Measurements from ENCODE around the gene CAMTA1.

CAMTA1 gene

DNA sequence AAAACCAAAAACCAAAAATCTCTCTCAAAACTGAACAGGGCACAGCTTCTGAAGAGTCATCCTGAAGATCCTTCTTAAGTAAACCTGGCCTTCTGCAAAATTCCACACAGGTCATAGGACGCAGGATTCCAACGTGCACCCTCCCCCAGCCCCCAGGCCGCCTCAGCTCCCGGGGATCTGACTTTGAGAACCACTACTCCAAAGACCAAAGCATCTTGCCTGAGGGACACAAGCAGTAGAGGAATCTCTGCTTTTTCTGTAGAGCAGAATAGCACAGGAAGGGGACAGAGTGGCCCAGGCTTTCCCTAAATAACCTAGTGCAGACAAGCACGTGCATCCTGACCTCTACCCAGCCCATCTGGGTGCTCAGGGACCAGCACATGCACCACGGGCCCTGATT, 881.0 kb downstream of the CAMTA1 start:
- Histone ChIP-seq H3K4me1 (ENCODE audit: insufficient read depth, low read length) (peaks cover 16% of the 10 kb centered on the region), H3K9me3 (ENCODE audit: low read length) (no peaks in the 10 kb centered on the region), H3K36me3 (ENCODE audit: insufficient read depth, low read length) (no peaks in the 10 kb centered on the region), H3K27me3 (ENCODE audit: control insufficient read depth in 1 of 2, insufficient read depth in 2 of 2, low read length in 2 of 2) (peaks cover 0 to 14% of the 10 kb centered on the region in 2 donors), H3K27ac (ENCODE audit: low read depth, low read length) (no peak overlapping the region), H3K4me3 (ENCODE audit: low read depth in 1 of 2, low read length in 2 of 2) (no peak overlapping the region), H3K9ac (ENCODE audit: low read length) (no peak overlapping the region)

DNA sequence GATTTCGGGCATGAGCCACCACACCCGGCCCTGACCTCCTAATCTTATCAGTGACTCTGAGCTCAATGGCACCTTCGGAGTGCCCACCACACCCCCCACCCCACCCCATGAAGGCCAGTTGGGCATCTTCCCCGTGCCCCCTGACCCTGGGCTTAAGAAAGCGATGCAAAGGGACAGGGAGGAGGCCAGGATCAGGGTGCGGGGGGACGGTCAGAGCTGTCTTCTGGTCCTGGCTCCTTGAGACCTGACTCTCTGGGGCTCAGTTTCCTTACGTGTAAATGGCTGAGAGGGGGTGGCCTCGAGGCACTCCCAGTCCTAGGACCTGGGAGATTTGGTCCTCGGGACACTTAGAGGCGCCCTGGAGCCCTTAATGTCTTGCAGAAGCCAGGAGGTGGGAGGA, 881.9 kb downstream of the CAMTA1 start:
- Histone ChIP-seq H3K27me3 (ENCODE audit: control insufficient read depth in 1 of 2, insufficient read depth in 2 of 2, low read length in 2 of 2) (peaks cover 0 to 14% of the 10 kb centered on the region in 2 donors), H3K4me3 (ENCODE audit: low read depth in 1 of 2, low read length in 2 of 2) (no peak overlapping the region), H3K9me3 (ENCODE audit: low read length) (no peaks in the 10 kb centered on the region), H3K27ac (ENCODE audit: low read depth, low read length) (no peak overlapping the region), H3K36me3 (ENCODE audit: insufficient read depth, low read length) (no peaks in the 10 kb centered on the region), H3K9ac (ENCODE audit: low read length) (no peak overlapping the region), H3K4me1 (ENCODE audit: insufficient read depth, low read length) (peaks cover 16% of the 10 kb centered on the region)

DNA sequence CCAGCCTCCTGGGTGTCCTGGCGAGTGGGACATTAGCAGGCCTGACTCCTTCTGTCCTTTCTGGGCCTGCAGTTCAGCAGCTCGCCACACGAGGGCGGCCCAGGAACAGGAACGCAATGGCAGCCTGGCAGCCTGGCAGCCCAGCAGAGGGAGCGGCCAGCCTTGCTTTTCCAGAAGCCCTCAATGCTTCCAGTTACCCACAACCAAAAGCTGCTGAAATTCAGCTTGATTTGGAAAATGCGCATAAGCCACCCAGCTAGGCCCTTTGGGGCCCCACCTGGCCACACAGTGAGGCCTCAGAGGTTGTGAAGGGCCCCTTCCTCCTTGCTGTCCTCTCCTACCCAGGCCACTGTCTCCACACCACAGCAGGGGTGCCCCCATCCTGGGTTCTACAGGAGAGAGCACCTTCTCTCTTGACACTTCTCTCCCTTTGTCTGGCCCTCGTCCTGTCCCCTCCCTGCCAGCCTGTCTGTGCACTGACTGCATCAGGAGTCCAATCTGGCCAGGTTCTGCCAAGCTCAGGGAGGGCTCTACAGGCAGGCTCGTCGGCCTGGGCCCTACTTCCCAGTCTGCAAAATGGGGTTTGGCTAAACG, 882.5 kb downstream of the CAMTA1 start:
- H3K27ac ChIP-seq (ENCODE audit: low read depth, low read length): no peak overlapping the region
- no peak overlapping the region for H3K4me3 ChIP-seq (ENCODE audit: low read depth in 1 of 2, low read length in 2 of 2)
- peaks cover 16% of the 10 kb centered on the region for H3K4me1 ChIP-seq (ENCODE audit: insufficient read depth, low read length)
- no peaks in the 10 kb centered on the region for H3K36me3 ChIP-seq (ENCODE audit: insufficient read depth, low read length)
- H3K27me3 ChIP-seq (ENCODE audit: control insufficient read depth in 1 of 2, insufficient read depth in 2 of 2, low read length in 2 of 2): peaks cover 0 to 14% of the 10 kb centered on the region in 2 donors
- no peak overlapping the region for H3K9ac ChIP-seq (ENCODE audit: low read length)
- H3K9me3 ChIP-seq (ENCODE audit: low read length): no peaks in the 10 kb centered on the region

DNA sequence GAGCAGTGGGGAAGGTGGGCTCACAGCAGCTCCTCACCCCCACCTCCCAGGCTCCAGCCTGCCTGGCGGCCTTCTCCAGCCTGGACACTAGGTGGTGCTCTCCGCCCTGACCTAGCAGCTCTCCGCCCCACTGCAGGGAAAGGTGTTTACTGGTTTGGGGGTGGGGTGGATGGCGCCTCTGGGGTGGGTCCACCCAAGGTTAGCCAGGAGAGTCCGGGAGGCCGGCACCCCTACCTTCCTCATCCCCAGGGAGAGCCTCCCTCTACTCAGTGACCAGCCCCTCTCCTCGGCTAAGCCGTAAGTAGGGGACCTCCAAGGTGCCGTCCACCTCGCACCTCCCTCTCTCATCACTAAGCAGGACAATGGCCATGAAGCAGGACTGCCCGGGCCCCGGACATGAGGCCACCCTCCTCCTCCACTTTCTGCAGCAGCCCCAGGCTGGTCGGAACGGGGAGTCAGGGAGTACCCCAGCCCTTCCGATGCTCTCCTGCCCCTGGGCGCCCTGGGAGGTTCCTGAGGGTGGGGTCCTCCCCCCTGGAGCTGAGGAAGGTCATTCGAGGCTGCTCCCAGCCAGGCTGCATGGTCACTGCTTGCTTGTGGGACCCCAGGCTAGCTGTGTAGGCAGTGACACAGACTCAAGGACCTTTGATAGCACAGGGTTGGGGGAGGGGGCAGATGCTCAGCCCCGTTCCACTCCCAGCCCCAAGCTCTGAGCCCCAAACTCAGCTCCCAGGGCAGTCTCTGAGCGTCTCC, 884.5 kb downstream of the CAMTA1 start:
- no peaks in the 10 kb centered on the region for H3K9me3 ChIP-seq (ENCODE audit: low read length)
- H3K36me3 ChIP-seq (ENCODE audit: insufficient read depth, low read length): no peaks in the 10 kb centered on the region
- peaks cover 0 to 14% of the 10 kb centered on the region in 2 donors for H3K27me3 ChIP-seq (ENCODE audit: control insufficient read depth in 1 of 2, insufficient read depth in 2 of 2, low read length in 2 of 2)
- no peak overlapping the region for H3K9ac ChIP-seq (ENCODE audit: low read length)
- H3K4me1 ChIP-seq (ENCODE audit: insufficient read depth, low read length): peaks cover 16% of the 10 kb centered on the region
- H3K4me3 ChIP-seq (ENCODE audit: low read depth in 1 of 2, low read length in 2 of 2): no peak overlapping the region
- H3K27ac ChIP-seq (ENCODE audit: low read depth, low read length): no peak overlapping the region

DNA sequence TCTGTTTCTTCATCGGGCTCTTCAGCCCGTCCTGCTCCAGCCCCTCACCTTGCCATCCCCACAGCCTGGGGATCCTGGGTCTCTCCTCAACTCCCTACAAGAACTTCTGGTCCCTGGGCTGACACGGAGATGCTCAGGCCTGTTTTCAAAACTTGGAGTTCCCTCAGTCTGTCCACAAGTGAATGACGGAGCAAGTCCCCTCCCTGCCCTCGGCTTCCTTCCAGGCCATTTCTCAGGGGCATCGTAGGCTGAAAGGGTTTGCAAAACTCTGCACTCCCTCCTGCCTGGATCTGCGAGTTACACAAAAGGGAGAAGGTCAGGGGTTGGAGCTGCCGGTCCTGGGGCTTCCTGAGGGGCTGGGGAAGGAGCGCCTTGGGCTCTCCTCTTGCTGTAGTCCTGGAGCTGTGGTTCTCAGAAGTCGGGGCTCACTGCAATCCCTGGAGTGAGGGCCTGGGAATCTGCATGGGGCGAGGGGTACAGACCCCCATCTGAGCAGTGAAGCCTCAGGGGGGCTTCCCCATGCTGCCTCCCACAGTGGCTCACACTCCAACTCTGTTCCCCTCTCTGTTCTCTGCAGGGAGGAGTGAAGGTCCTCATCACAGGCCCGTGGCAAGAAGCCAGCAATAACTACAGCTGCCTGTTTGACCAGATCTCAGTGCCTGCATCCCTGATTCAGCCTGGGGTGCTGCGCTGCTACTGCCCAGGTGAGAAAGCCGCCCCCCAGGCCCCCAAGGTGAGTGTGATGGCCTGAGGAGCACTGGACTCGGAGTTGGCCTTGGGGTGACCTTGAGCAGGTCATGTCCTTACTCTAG, 885.3 kb downstream of the CAMTA1 start:
- Histone ChIP-seq H3K36me3 (ENCODE audit: insufficient read depth, low read length) (no peaks in the 10 kb centered on the region), H3K4me3 (ENCODE audit: low read depth in 1 of 2, low read length in 2 of 2) (no peak overlapping the region), H3K27me3 (ENCODE audit: control insufficient read depth in 1 of 2, insufficient read depth in 2 of 2, low read length in 2 of 2) (peaks cover 0 to 14% of the 10 kb centered on the region in 2 donors), H3K9ac (ENCODE audit: low read length) (no peak overlapping the region), H3K9me3 (ENCODE audit: low read length) (no peaks in the 10 kb centered on the region), H3K27ac (ENCODE audit: low read depth, low read length) (no peak overlapping the region), H3K4me1 (ENCODE audit: insufficient read depth, low read length) (peaks cover 16% of the 10 kb centered on the region)

DNA sequence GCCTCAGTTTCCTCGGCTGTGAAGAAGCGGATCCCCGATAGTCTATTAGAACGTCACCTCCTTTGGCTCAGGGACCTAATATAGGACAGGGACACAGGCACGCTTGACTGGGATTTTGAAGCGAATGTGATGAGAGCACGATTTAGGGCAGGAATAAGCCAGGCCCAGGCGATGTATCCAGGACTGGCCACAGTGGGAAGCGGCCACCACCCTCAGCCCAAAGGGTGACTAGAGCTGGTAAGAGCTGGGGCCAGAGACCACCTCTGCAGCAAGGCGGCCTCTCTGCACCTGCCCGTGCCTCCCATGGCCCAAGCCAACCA, 885.9 kb downstream of the CAMTA1 start:
- Histone ChIP-seq H3K9me3 (ENCODE audit: low read length) (no peaks in the 10 kb centered on the region), H3K27ac (ENCODE audit: low read depth, low read length) (no peak overlapping the region), H3K36me3 (ENCODE audit: insufficient read depth, low read length) (no peaks in the 10 kb centered on the region), H3K9ac (ENCODE audit: low read length) (no peak overlapping the region), H3K4me1 (ENCODE audit: insufficient read depth, low read length) (peaks cover 16% of the 10 kb centered on the region), H3K4me3 (ENCODE audit: low read depth in 1 of 2, low read length in 2 of 2) (no peak overlapping the region), H3K27me3 (ENCODE audit: control insufficient read depth in 1 of 2, insufficient read depth in 2 of 2, low read length in 2 of 2) (peaks cover 0 to 14% of the 10 kb centered on the region in 2 donors)

DNA sequence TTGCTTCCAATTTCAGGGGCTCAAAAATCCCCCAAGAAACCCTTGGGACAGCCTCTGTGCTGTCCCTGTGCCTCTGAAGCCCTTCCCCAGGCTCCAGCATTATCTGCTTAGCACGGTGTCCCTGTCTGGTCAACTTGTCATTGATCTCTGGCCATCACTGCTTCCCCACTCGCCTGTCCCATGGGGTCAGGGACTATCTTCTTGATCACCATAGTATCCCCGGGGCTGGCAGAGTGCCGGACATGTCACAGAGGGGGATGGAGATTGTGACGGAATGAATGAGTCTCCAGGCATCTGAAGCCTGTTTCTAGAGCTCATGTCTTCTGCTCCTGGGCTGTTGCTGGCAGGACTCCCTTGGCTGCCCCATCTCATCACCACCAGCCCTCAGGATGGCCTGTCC, 886.4 kb downstream of the CAMTA1 start:
- Histone ChIP-seq H3K27ac (ENCODE audit: low read depth, low read length) (no peak overlapping the region), H3K4me3 (ENCODE audit: low read depth in 1 of 2, low read length in 2 of 2) (no peak overlapping the region), H3K9ac (ENCODE audit: low read length) (no peak overlapping the region), H3K36me3 (ENCODE audit: insufficient read depth, low read length) (no peaks in the 10 kb centered on the region), H3K27me3 (ENCODE audit: control insufficient read depth in 1 of 2, insufficient read depth in 2 of 2, low read length in 2 of 2) (peaks cover 0 to 14% of the 10 kb centered on the region in 2 donors), H3K4me1 (ENCODE audit: insufficient read depth, low read length) (peaks cover 16% of the 10 kb centered on the region), H3K9me3 (ENCODE audit: low read length) (no peaks in the 10 kb centered on the region)

DNA sequence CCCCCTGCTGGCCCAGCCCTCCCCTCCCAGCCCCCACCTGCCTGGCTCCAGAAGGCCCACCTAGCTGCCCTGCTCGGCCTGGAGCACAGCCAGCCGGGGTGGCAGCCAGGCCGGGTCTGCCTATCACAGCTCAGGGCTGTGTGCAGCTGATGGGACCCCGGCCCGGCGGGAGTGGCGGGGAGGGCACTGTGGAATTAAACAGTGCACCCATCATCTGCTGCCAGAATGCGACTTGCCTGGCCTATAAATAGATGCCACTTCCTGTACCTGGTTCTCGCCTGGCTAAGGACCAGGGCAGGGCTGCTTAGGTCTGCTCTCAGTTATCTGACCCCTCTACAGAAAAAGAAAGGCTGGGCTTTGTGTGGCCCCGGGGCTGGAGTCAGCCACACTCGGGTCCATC, 887.6 kb downstream of the CAMTA1 start:
- Histone ChIP-seq H3K27me3 (ENCODE audit: control insufficient read depth in 1 of 2, insufficient read depth in 2 of 2, low read length in 2 of 2) (peaks cover 0 to 14% of the 10 kb centered on the region in 2 donors), H3K27ac (ENCODE audit: low read depth, low read length) (no peak overlapping the region), H3K9ac (ENCODE audit: low read length) (no peak overlapping the region), H3K9me3 (ENCODE audit: low read length) (no peaks in the 10 kb centered on the region), H3K4me3 (ENCODE audit: low read depth in 1 of 2, low read length in 2 of 2) (no peak overlapping the region), H3K4me1 (ENCODE audit: insufficient read depth, low read length) (peaks cover 13% of the 10 kb centered on the region), H3K36me3 (ENCODE audit: insufficient read depth, low read length) (no peaks in the 10 kb centered on the region)

DNA sequence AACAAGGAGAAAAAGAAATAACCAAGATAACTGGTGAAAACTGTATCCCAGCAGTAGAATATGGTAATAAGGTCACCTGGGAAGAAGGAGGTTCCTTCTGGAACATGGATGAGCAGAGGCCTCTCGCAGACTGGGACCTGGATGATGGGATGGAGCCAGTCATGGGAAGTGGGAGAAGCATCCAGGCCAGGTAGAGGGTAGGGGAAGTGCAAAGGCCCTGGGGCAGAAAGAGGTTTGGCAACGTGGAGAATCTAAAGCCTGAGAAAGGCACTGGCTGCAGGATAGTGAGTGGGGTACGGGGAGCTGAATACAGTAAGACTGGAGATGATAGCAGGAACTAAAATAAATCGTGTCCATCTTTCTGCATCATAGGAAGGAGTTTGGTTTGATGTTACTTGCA, 889.7 kb downstream of the CAMTA1 start:
- Histone ChIP-seq H3K27me3 (ENCODE audit: control insufficient read depth in 1 of 2, insufficient read depth in 2 of 2, low read length in 2 of 2) (peaks cover 0 to 2% of the 10 kb centered on the region in 2 donors), H3K9me3 (ENCODE audit: low read length) (no peaks in the 10 kb centered on the region), H3K4me1 (ENCODE audit: insufficient read depth, low read length) (peaks cover 9% of the 10 kb centered on the region), H3K4me3 (ENCODE audit: low read depth in 1 of 2, low read length in 2 of 2) (no peak overlapping the region), H3K9ac (ENCODE audit: low read length) (no peak overlapping the region), H3K27ac (ENCODE audit: low read depth, low read length) (no peak overlapping the region), H3K36me3 (ENCODE audit: insufficient read depth, low read length) (no peaks in the 10 kb centered on the region)

DNA sequence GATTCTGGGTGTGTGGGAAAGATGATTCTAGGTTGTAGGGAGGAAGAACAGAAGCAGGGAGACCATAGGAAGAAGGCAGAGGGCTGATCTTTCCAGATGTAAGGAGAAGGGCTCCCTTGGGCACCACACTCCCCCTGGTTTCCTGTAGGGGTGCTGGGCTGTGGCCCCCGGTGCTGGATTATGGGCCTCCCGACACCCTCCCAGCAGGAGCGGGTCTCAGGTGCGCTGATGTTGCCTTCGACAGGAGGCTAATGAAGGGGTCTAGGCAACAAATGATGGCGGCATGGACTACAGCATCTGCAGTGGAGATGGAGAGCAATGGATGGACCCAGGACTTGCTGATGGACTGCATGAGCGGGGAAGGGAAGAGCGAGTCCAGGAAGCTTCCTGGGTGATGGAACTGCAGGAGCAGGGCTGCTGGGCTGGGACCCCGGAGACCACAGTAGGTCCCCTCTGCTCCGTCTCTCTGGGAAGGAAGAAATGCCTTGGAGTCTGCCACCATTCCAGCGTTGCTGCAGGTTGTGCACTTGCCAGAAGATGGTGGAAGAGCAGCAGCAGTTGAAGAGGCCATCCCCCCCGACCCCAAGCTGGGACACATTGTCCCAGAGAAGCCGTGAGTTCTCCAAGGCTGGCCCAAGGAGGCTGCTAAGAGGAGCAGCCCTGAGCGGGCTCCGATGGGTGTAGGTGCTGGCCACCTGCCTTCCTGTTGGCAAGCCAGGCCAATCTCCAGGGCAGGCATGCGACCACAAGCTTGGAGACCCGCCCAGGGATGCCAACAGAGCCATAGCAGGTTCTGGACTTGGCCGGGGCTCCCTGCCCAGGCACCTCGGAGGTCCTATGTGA, 890.4 kb downstream of the CAMTA1 start:
- no peaks in the 10 kb centered on the region for H3K27me3 ChIP-seq (ENCODE audit: control insufficient read depth in 1 of 2, insufficient read depth in 2 of 2, low read length in 2 of 2)
- peaks cover 7% of the 10 kb centered on the region for H3K4me1 ChIP-seq (ENCODE audit: insufficient read depth, low read length)
- no peak overlapping the region for H3K4me3 ChIP-seq (ENCODE audit: low read depth in 1 of 2, low read length in 2 of 2)
- no peak overlapping the region for H3K27ac ChIP-seq (ENCODE audit: low read depth, low read length)
- H3K9ac ChIP-seq (ENCODE audit: low read length): no peak overlapping the region
- H3K36me3 ChIP-seq (ENCODE audit: insufficient read depth, low read length): no peaks in the 10 kb centered on the region
- H3K9me3 ChIP-seq (ENCODE audit: low read length): no peaks in the 10 kb centered on the region

Measured in muscle layer of colon (tissue), 2 donors.